ENCODE data around the gene WNT7A. TPM values are rescaled to one million over a fixed set of nuclear protein-coding genes. Genes with fewer than 3 reads are reported as not detected.

WNT7A gene
- polyA plus RNA-seq, 1 donor = not detected

DNA sequence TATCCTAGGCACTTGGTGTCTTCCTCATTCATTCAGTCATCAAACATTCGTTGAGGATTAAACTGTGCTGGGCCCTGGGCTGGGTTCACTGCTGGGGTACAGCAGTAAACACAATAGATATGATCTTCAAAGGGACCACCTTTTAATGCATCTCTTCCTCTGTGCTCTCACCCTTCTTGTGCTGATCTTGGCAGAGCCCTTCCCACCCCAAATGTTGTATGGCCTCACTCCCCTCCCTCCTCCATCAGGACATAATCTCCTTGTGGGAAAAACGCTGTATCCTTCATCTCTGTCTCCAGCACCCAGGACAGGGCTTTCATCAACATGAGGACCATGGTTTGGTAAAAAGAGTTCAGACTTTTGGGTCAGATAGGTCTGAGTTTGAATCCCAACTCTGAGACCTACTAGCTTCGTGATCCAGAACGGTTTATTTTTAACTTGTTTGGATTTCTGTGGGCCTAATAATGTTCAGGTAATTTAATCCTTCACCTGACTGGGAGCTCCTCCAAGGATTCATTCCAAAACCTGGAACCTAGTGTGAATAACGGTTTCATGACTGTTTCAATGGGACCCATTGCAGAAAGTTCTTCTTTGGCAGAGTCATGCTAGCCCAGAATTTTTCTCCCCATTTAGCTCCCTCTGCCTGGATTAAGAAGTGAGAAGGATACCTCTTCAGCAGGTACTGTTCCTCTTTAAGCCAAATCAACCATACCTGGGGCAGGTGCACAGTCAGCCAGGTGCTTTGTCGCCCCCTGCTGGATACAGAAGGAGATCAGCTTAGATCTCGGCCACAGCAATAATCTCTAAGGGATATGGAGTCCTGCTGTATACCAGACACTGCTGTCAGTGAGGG, 5.2 kb upstream of the WNT7A start:
- DNase-seq = no peak

DNA sequence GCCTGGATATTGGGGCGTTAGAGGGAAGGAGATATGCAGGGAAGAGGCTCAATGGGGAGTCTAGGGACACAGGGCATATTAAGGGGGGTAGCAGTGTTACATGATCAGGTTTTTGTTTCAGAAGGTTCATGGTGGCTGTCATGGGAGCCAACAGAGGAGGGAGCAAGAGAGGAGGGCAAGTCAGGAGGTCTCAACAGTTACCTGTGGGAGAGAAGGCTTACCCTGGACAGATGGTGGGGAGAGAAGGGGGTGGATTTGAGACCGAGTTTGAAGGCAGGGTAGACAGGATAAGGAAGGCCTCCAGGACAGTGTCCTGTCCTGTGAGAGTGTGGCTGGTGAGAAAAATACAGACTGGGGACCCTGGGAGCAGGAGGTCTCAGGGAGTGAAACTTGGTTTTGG, 3.8 kb upstream of the WNT7A start:
- no peak for DNase-seq

DNA sequence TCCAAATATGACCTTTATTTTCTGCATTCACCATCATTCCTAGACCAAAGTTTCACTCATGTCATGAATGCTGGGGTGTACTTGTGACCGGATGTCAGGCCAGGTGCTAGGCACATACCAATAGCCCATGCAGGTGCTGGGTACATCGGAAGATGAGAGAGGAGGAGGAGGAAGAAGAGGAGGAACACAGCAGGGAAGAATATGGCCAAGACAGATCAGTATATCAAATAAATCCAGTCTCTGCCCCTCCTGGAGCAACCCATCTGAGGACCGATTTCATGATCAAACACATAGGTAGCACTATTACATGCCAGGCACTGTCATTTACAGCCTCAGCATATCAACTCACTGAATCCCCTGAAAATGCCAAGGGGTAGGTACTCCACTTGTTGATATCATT, 3.0 kb upstream of the WNT7A start:
- no peak for DNase-seq

DNA sequence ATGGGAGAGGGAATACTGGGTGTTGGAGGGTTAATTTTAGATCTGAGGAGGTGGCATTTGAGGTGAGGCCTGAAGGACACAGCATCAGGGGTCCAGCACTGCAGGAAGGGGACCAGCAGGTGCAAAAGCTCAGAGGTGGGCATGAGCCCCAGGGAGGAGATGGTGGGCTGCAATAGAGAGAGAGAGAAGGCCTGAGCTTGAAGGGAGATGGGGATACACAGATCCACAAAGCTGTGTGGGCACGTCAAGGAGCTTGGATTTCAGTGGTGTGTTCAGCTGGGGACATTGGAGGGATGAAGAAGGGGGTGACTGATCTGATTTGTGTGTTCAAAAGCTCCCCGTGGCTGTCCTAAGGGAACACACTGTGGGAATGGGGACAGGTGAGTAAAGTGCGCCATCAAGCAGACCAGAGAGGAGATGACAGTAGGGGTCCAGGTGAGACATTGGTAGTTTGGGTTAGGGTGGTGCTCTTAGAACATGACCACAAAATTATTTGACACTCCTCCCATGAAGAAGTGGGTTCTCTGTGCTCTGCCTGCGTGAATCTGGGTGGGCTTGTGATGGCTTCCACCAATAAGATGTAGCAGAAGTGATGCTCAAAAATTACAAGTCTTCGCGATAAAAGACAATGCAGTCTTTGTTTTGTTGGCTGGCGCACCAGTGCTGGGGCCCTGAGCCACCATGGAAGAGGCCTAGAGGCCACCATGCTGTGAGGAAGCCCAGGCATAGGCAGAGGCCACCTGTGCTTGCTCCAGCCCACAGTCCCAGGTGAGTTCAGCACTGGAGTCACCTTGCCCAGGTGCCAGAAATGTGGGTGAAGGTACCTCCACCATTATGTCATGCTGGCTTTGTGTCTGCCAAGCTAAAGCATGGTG, 1.9 kb upstream of the WNT7A start:
- DNase-seq = no peak

DNA sequence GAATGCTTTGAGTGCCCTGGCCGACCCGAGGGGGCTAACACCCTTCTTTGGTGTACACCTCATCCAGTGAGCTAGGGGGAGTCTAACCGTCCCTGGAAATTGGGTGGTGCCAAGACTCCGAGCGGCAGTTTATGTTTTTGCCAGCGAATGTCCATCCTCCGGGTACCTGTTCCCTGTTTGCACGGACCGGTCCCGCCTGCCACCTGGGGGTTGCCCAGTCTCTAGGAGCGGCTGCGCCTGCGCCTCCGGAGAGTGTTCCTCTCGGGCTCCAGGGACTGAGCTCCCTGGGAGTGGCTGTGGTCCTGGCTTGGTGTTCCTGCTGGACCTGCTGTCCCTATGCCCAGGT, 913 bp upstream of the WNT7A start:
- no peak for DNase-seq

DNA sequence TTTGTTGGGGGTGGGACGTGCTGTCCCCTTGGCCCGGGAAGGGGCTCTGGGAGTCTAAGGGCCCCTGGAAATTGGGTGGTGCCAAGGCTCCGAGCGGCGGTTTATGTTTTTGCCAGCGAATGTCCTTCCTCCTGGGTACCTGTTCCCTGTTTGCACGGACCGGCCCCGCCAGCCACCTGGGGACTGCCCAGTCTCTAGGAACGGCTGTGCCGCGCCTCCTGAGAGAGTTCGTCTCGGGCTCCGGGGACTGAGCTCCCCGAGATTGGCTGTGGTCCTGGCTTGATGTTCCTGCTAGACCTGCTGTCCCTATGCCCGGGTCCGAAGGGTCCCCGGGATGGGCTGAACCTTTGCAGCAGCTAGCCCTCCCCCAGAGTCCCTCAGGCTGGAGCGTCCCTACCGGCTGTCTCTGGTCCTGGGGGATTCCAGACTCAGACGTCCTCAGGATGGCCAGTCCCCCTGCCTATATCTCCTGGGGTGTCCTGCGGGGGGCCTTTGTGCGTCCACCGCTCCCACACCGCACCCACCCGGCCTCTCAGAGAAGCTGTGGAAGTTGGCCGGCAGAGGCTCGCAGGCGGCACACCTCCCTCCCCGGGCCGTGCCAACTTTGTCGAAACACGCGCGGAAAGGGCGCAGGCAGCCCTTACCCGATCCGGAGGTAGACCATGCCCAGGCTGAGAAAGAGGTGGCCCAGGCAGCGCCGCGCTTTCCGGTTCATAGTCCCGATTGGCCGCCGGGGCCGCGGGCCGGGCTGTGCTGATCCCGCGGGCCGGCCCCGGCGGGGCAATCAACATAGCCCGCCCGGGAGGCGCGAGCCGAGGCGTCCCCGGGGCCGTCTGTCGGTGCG, 547 bp downstream of the WNT7A start:
- DNase-seq = no peak

DNA sequence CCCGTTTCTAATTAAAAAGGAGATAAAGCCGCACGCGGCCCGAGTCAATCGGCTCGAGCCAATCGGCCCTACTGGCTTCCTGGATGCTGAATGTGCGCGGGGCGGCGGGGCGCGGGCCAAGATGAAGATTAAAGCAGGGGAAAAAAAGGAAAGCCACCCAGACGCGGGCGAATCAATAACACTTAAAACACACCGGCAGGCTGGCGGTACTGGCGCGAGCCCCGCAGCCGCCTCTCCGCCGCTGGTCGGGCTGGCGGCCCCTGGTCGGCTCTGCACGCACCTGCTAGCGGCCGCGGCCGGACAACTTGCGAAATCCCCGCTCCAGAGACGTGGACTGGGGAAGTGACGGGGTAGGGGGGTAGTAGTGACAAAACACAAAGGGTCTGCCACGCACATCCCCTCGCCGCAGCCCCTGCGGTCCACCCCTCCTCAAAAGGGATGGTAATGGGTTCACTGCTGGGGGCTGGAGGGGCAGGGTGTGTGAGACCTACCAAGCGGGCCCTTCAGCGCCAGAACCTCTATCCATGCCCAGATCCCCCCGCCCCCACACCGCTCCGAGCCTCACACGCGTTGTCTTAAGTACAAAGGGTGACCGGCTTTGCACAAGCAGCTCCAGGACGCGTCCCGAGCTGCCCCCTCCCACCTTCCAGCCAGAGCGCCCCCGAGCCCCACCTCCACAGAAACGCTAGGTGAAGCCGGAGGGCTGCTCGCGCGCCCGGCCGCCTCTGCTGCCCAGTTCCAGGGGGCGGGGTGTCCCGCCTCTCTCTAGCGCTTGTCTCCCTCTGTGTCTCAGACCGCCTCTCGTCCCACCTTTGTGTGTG, 1.4 kb downstream of the WNT7A start:
- DNase-seq = no peak

DNA sequence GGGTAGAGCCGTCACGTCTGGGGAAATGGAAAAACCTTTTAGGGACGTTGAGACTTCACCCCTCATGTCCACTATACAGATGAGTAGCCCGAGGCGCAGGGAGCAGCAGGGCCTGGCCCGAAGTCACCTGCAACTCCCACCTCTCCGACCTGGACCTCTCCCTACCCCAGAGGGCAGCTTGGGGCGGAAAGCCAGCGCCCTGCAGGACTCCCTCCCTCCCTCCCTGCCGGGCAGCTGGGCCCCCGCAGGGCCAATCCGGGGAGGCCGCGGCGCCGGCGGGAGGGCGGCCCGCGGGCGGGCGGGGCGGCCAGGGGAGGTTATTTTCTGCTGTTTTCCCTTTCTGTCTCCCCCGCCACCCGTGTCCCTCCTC, 2.0 kb downstream of the WNT7A start:
- no peak for DNase-seq

DNA sequence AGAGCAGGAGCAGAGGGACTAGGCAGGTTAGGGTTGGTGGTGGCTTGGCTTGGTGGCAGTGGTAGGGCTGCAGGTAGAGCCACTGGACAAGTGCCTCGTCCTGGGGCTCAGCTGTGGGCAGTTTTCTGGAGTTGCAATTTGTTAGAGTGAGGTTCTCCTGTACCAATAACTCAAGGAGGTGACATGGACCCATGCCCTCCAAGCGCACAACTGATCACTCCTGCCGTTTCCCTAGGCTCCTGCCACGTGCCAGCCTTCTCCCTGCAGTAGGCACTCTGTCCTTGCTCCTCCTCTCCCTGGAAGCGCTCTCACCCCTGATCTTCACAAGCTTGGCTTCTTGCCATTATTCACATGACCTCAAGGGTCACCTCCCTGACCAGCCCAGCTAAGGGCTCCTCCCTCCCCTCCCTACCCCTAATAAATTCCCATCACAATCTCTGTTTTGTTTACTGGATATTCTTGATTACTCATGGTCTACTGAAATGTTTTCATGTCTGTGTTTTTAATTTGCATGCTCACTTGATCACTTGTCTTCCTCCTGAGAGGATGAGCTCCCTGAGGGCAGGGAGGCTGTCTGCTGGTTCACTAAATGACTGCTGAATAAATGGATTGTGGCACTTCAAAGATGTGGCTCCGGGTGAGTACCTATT, 3.3 kb downstream of the WNT7A start:
- no peak for DNase-seq

DNA sequence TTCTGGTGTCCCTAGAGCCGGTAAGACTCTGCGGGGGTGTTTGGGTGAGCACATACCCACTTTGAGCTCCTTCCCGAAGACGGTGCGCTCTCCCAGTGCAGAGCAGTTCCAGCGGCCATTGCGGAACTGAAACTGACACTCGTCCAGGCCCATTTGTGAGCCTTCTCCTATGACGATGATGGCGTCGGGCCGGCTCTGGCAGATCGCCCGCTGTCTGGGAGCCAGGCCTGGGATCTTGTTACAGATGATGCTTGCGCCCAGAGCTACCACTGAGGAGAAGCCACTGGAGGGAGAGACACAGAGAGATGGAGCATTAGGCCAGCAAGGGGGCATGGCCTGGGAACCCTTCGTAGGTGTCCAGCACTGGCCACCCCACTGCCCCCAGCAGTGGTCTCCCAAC, 5.0 kb downstream of the WNT7A start:
- no peak for DNase-seq

DNA sequence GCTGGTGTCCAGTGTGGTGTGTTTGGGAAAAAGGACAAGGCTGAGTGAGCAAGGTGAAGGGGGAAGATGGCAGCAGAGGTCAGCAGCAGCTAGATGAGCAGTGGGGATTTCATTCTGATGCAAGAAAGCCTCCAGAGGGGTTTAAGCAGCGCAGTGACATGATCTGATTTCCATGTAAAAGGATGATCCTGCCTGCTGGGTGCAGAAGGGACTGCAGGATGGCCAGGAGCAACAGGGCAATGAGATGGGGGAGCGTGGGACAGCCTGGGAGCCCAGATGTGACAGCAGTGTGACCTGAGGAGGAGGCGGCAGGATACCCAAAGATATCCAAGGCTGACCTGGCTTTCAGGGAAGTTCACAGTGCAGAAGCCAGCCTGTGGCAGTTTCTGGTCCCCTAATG, 6.1 kb downstream of the WNT7A start:
- no peak for DNase-seq

DNA sequence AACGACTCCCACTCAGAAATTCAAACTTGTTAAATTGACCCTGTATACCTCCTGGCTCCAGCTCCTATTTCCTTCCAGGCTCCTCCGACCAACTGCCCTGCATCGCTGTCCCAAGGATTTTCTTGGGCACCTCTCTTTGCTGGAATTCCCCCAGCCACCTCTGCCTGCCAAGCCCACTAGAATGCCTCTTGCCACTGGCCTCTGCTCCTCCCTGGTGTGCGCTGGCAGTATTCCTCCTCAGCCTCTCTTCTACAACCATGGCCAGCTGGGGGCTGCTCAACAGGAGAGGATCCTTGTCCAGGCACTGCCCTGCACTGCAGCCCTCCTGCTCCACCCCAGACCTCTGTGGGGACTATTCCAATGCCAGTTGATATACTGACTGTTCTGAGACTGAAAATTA, 7.4 kb downstream of the WNT7A start:
- DNase-seq = no peak

DNA sequence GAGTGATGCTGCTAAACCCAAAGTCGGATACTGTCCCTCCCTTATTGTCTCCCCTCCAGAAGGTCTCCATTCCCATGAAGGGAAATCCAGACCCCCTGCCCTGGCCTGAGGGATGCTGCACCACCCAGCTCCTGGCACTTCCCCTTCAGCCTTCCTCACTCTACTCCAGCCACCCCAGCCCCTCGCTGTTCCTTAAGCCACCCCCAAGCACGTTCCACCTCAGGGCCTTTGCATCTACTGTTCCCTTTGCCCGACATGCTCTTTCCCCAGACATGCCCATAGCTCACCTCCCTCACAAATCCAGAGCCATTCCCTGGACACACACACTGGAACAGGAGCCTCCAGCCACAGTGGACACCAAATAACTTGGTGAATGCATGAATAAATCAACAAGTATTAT, 8.1 kb downstream of the WNT7A start:
- no peak for DNase-seq

DNA sequence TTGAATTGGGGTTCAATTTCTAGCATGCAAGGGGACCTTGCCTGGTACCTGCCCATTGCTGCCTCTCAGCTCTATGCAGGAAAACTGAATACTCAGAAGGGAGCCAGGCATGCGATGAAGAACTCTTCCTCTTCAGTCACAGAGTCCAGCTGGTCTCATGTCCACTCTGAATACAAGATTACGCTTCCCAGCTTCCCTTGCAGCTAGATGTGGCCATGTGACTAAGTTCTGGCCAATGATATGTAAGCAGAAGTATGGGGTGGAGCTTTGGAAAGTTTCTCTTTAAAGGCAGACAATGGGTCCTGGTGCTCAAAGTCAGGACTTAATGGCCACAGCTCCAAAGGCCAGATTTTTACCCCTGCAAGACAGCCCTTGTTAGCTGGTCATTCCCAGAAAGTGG, 9.0 kb downstream of the WNT7A start:
- DNase-seq = no peak

DNA sequence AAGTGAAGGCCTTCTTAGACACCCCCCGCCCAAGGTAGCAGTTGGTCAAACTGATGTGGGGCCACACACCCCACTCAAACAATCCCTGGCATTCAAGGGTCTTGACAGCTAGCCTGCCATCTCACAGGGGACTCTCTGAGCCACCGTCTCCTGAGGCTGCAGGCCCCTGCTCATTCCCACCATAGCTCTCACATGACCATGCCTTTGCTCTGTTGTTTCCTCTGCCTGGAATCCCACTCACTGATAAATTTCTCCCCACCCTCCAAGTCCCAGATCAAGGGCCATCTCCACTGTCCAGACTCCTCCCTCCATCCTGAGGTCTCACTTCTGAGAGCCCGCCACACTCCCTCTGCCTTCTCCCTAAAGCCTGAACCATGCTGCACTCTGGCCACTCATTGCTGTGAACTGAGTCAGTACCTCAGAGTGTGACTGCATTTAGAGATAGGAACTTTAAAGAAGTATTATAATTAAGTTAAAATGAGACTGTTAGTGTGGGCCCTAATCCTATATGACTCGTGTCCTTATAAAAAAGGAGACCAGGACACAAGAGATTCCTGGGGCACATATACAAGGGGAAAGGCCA, 10.0 kb downstream of the WNT7A start:
- no peak for DNase-seq

DNA sequence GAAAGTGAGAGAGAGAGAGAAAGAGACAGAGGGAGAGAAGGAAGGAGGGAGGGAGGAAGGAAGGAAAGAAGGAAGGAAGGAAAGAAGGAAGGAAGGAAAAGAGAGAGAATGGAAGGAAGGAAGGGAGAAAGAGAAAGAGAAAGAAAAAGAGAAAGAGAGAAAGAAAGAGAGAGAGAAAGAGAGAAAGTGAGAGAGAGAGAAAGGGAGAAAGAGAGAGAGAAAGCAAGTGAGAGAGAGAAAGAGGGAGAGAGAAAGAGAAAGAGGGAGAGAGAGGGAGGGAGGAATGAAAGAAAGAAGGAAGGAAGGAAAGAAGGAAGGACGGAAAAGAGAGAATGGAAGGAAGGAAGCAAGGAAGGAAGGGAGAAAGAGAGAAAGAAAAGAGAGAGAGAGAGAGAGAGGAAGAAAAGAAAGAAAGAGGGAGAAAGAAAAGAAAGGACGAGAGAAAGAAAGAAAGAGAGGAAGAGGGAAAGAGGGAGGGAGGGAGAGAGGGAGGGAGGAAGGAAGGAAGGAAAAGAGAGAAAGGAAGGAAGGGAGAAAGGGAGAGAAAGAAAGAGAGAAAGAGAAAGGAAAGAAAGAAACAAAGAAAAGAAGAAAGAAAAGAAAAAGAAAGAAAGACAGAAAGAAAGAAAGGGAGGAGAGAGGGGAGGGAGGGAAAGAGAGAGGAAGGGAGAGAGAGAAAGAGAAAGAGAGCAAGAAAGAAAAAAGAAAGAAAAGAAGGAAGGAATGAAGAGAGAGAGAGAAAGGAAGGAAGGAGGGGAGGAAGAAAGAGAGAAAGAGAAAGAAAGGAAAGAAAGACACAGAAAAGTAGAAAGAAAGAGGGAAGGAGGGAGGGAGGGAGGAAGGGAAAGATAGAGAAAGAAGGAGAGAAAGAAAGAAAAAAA, 10.8 kb downstream of the WNT7A start:
- DNase-seq = no peak

DNA sequence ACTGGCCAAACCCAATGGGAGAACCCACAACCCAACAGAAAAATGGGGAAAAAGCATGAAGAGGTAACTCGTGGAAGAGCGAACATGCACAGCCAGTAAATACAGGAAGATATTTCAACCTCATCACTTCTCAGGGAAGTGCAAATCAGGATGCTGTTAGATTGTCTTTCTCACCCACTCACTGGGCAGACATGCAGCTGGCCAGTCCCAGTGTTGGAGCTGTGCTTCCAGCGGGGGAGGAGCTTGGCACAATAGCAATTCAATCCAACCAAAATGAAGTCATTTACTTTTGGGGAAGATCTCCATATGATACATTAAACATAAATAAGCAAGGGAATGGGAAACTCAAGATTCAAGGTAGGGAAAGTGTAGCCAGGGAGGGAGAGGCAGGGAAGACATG, 12.1 kb downstream of the WNT7A start:
- DNase-seq = no peak

DNA sequence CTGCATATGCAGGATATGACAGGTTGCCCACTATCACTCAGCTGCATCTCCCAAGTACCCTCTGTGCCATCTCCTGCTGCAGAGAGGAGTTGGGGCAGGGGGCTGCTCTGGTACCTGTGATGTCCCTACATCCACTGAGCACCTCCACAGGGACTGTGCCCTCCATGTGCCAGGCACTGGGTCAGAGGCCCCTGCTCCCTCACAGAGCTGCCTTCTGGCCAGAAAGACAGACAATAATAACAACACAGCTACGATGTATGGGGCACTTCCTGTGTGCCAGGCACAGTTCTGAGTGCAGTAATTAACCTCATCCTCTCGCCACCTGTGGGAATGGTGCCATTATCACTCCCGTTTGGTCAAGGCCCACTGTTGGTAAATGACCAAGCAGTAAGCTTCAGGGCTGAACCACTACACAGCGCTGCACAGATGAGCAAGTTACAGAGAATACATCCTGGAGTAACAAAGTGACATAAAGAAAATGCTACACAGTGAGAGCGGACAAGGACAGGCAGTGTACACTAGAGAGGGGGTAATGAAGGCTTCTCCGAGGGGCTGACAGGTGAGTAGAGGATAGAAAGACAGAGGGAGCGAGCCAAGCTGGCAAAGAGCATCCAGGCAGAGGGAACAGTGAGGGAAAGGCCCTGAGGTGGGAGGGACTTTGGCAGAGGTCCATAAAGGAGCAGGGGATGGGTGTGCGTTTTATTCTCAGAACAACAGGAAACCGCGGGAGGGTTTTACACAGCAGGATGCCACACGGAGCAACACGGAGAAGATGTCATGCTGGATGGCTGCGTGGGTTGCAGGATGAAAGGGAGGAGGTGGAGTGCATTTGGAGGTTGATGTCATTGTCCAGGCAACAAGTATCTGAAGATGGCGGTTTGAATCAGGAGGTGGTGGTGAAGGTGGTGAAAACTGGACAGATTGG, 13.6 kb downstream of the WNT7A start:
- no peak for DNase-seq

DNA sequence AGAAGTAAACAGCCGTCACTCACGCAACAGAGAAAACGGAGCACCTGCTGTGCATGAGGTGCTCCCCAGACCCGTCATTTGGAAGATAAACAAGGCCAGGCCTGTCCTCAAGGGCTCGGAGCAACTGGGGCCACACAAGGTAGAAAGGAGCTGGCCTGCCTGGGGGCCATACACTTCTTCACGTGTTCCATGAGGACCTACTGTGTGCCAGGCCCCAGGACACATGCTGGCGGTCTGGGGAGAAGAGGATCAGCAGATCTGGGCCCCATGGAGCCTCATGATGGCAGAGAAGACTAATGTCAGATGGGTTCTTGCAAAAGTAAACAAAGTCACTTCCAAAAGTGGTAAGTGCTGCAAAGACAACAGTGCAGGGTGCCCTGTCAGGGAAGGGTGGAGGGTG, 14.3 kb downstream of the WNT7A start:
- DNase-seq = no peak

Measured in hindlimb muscle (tissue), 1 donor.